HepG2 (cell line): ENCODE data around the gene RAD51AP1. TPM values are rescaled to one million over a fixed set of nuclear protein-coding genes. Genes with fewer than 3 reads are reported as not detected.

Source experiments
- ARID3A ChIP-seq: IDR thresholded peaks from 2 replicates; pipeline ENCODE4 v1.6.1; 2012; ENCODE audit warnings: low read depth, low read length, improper control_type of control experiment
- ARID5B ChIP-seq: IDR thresholded peaks from 2 replicates; pipeline ENCODE4 v1.4.0; 2020; ENCODE audit warnings: mild to moderate bottlenecking, missing genetic modification reagents
- CCDC6 ChIP-seq: sonication (generic); formaldehyde crosslinking; IDR thresholded peaks from 2 replicates; pipeline ENCODE4 v1.8.1; 2022; ENCODE audit warnings: mild to moderate bottlenecking, missing genetic modification reagents, moderate library complexity
- CREB3 ChIP-seq: sonication (generic); formaldehyde crosslinking; IDR thresholded peaks from 2 replicates; pipeline ENCODE4 v1.5.0; 2020; ENCODE audit warnings: missing genetic modification reagents
- CREM ChIP-seq, 2 experiments: sonication (generic) in 1 of 2; formaldehyde crosslinking in 1 of 2; IDR thresholded peaks; 2 replicates each; pipeline versions ENCODE4 v1.4.0 to v1.6.1; 2016 to 2020; ENCODE audit warnings: antibody characterized with exemption in 1 of 2, mild to moderate bottlenecking in 1 of 2, missing genetic modification reagents in 1 of 2
- GATAD2A ChIP-seq: IDR thresholded peaks from 2 replicates; pipeline ENCODE4 v1.6.1; 2016
- HDAC1 ChIP-seq: sonication (generic); formaldehyde crosslinking; IDR thresholded peaks from 2 replicates; pipeline ENCODE4 v1.5.1; 2020; ENCODE audit warnings: mild to moderate bottlenecking, missing genetic modification reagents
- HDAC2 ChIP-seq: sonication (generic); formaldehyde crosslinking; IDR thresholded peaks from 2 replicates; pipeline ENCODE4 v1.4.0; 2020; ENCODE audit warnings: missing genetic modification reagents
- HMG20B ChIP-seq: conservative IDR thresholded peaks from 2 replicates; pipeline ENCODE4 v1.6.1; 2016; ENCODE audit warnings: missing genetic modification reagents, missing compliant biosample characterization
- HNF4G ChIP-seq, 2 experiments: sonication (generic) in 1 of 2; formaldehyde crosslinking in 1 of 2; IDR thresholded peaks; 2 replicates each; pipeline versions ENCODE4 v1.4.0 to v1.6.1; 2011 to 2020; ENCODE audit warnings: borderline replicate concordance in 2 of 2, low read depth in 2 of 2, mild to moderate bottlenecking in 2 of 2, low read length in 1 of 2, missing genetic modification reagents in 1 of 2, moderate library complexity in 1 of 2
- PHF5A ChIP-seq: IDR thresholded peaks from one replicate; pipeline ENCODE4 v1.6.1; 2018; ENCODE audit warnings: low read depth, missing genetic modification reagents; ENCODE audit not compliant: unreplicated experiment
- SAP130 ChIP-seq: IDR thresholded peaks from 2 replicates; pipeline ENCODE4 v1.6.1; 2016; ENCODE audit warnings: low read depth
- SIN3B ChIP-seq: fragments of 150-350 bp; IDR thresholded peaks from 2 replicates; pipeline ENCODE4 v1.6.1; 2014; ENCODE audit warnings: low read length
- TBL1XR1 ChIP-seq: fragments of 150-350 bp; IDR thresholded peaks from 2 replicates; pipeline ENCODE4 v1.6.1; 2014; ENCODE audit warnings: borderline replicate concordance, low read length; ENCODE audit not compliant: partially characterized antibody
- TBX2 ChIP-seq: sonication (generic); formaldehyde crosslinking; IDR thresholded peaks from 2 replicates; pipeline ENCODE4 v1.5.0; 2020; ENCODE audit warnings: missing genetic modification reagents, mild to moderate bottlenecking, borderline replicate concordance
- ZFP37 ChIP-seq: sonication (generic); formaldehyde crosslinking; IDR thresholded peaks from 2 replicates; pipeline ENCODE4 v1.4.0; 2020; ENCODE audit warnings: missing genetic modification reagents, borderline replicate concordance
- ZKSCAN5 ChIP-seq: sonication (generic); formaldehyde crosslinking; IDR thresholded peaks from 2 replicates; pipeline ENCODE4 v1.5.1; 2020; ENCODE audit warnings: mild to moderate bottlenecking, missing genetic modification reagents
- ZNF274 ChIP-seq: sonication (generic); formaldehyde crosslinking; IDR thresholded peaks from 2 replicates; pipeline ENCODE4 v1.5.1; 2020; ENCODE audit warnings: mild to moderate bottlenecking, missing genetic modification reagents
- ZNF501 ChIP-seq: sonication (generic); formaldehyde crosslinking; IDR thresholded peaks from 2 replicates; pipeline ENCODE4 v1.5.1; 2020; ENCODE audit warnings: mild to moderate bottlenecking, moderate library complexity, missing genetic modification reagents
- ZNF598 ChIP-seq: sonication (generic); formaldehyde crosslinking; IDR thresholded peaks from 2 replicates; pipeline ENCODE4 v1.5.1; 2020; ENCODE audit warnings: mild to moderate bottlenecking, missing genetic modification reagents, borderline replicate concordance
- ZNF776 ChIP-seq: sonication (generic); formaldehyde crosslinking; IDR thresholded peaks from 2 replicates; pipeline ENCODE4 v1.4.0; 2020; ENCODE audit warnings: mild to moderate bottlenecking, missing genetic modification reagents
- polyA plus RNA-seq, 8 experiments: library from polyadenylated mRNA; depleted of rRNA in 3 of 8; stranded (reverse) in 7 of 8; unstranded in 1 of 8; fragments of >200 nt; fragmentation: Illumina TruSeq in 4 of 8; extraction: Trizol in 4 of 8; gene quantifications; 2 replicates each; pipeline versions ENCODE4 v1.2.1 to v1.2.3, GENCODE V29; 2011 to 2016; ENCODE audit warnings: low read depth in 4 of 8, missing spikeins in 1 of 8, mixed read lengths in 1 of 8; ENCODE audit not compliant: insufficient read depth in 1 of 8
- total RNA-seq, 5 experiments: library from RNA; depleted of rRNA; stranded (reverse); fragments of >200 nt; fragmentation: Illumina TruSeq; extraction: Trizol; gene quantifications; 2 replicates each; pipeline ENCODE4 v1.2.3, GENCODE V29; 2016; ENCODE audit warnings: low read depth in 1 of 5
- TF ChIP-seq, protein P1 (sequence below): IDR thresholded peaks from 2 replicates; pipeline ENCODE4 v1.6.1; 2016; ENCODE audit warnings: low read depth

The RAD51AP1 gene
- total and polyA plus RNA-seq, 2 of the 13 experiments (the other 11 are each of a cell fraction or from before 2014, with no cell fraction given), result 16.6 to 49.3 TPM

- TF ChIP-seq, protein P1, sequence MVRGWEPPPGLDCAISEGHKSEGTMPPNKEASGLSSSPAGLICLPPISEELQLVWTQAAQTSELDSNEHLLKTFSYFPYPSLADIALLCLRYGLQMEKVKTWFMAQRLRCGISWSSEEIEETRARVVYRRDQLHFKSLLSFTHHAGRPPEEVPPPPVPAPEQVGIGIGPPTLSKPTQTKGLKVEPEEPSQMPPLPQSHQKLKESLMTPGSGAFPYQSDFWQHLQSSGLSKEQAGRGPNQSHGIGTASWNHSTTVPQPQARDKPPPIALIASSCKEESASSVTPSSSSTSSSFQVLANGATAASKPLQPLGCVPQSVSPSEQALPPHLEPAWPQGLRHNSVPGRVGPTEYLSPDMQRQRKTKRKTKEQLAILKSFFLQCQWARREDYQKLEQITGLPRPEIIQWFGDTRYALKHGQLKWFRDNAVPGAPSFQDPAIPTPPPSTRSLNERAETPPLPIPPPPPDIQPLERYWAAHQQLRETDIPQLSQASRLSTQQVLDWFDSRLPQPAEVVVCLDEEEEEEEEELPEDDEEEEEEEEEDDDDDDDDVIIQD, result peak; percentile 31; the same call in 1 of the 2 replicates
- TF ChIP-seq ARID3A (peak; percentile 80; the same call in 1 of the 2 replicates), ZNF274 (CRISPR knock-in tag) (no peak), ZKSCAN5 (no peak), ZFP37 (CRISPR knock-in tag) (no peak), HNF4G (IDR thresholded peaks at IDR 0.05; ENCODE audit: borderline replicate concordance, low read depth, low read length) (0 out of 2 replicates have a peak, but pooled peaks have one; percentile 13), HNF4G (CRISPR knock-in tag; IDR thresholded peaks at IDR 0.05; ENCODE audit: borderline replicate concordance, low read depth) (no peak), TBL1XR1 (no peak), TBX2 (no peak), PHF5A (CRISPR knock-in tag) (peak; percentile 54), HMG20B (CRISPR knock-in tag) (peak; percentile 91; the same call in 1 of the 2 replicates), CREM (IDR thresholded peaks at IDR 0.05) (no peak), CREM (CRISPR knock-in tag; IDR thresholded peaks at IDR 0.05) (no peak), SAP130 (CRISPR knock-in tag) (0 out of 2 replicates have a peak, but pooled peaks have one; percentile 30), GATAD2A (CRISPR knock-in tag) (peak; percentile 63), HDAC2 (CRISPR knock-in tag) (0 out of 2 replicates have a peak, but pooled peaks have one; percentile 44), SIN3B (no peak), ZNF776 (no peak), ZNF598 (CRISPR knock-in tag) (no peak), CCDC6 (CRISPR knock-in tag) (no peak), HDAC1 (CRISPR knock-in tag) (0 out of 2 replicates have a peak, but pooled peaks have one; percentile 36), CREB3 (CRISPR knock-in tag) (no peak), ZNF501 (CRISPR knock-in tag) (no peak), ARID5B (CRISPR knock-in tag) (peak; percentile 70)
These were observed 32.3 kb upstream of the RAD51AP1 start (continued) for GRCh38 chr12:4506430-4506829.
